ENCODE data around the gene HBEGF.

The HBEGF gene

GRCh38 chr5:140292212-140293036 is 54.0 kb downstream of the HBEGF start:
- Mint-ChIP-seq H3K4me3 (no peak overlapping the region), H3K27me3 (ENCODE audit: low read depth, poor library complexity) (no peaks in the 10 kb centered on the region), H3K27ac (no peak overlapping the region), H3K9me3 (no peaks in the 10 kb centered on the region), H3K36me3 (ENCODE audit: low read depth) (no peaks in the 10 kb centered on the region), H3K4me1 (peaks cover 24% of the 10 kb centered on the region)
- DNase-seq, result no peak
- TF ChIP-seq, protein P1, sequence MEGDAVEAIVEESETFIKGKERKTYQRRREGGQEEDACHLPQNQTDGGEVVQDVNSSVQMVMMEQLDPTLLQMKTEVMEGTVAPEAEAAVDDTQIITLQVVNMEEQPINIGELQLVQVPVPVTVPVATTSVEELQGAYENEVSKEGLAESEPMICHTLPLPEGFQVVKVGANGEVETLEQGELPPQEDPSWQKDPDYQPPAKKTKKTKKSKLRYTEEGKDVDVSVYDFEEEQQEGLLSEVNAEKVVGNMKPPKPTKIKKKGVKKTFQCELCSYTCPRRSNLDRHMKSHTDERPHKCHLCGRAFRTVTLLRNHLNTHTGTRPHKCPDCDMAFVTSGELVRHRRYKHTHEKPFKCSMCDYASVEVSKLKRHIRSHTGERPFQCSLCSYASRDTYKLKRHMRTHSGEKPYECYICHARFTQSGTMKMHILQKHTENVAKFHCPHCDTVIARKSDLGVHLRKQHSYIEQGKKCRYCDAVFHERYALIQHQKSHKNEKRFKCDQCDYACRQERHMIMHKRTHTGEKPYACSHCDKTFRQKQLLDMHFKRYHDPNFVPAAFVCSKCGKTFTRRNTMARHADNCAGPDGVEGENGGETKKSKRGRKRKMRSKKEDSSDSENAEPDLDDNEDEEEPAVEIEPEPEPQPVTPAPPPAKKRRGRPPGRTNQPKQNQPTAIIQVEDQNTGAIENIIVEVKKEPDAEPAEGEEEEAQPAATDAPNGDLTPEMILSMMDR (IDR thresholded peaks at IDR 0.05), result no peak

DNA sequence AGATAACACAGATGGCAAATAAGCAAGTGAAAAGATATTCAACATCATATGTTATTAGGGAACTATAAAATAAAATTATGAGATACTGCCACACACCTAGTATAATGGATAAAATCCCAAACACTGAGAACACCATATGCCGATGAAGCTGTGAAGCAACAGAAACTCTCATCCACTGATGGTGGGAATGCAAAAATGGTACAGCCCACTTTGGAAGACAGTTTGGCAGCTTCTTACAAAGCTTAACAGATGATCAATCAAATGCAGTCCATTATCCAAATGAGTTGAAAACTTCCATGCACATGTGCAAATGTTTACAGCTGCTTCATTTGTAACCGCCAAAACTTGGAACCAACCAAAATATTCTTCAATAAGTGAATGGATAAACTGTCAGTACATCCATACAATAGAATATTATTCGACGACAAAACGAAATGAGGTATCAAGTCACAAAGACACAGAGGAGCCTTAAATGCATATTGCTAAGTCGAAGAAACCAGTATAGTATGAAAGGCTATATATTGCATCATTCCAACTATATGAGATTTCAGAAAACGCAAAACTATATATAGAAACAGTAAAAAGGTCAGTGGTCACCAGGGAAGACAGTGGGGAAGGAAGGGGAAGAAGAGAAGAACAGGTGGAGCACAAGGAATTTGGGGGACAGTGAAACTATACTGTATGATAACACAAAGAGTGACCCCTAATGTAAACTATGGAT is 58.4 kb downstream of the HBEGF start:
- no peaks in the 10 kb centered on the region for H3K9me3 Mint-ChIP-seq
- DNase-seq, result no peak
- no peak overlapping the region for H3K27ac Mint-ChIP-seq
- TF ChIP-seq, protein P1 (IDR thresholded peaks at IDR 0.05), result no peak
- H3K36me3 Mint-ChIP-seq (ENCODE audit: low read depth), result peaks cover 3% of the 10 kb centered on the region
- H3K4me3 Mint-ChIP-seq, result no peak overlapping the region
- H3K4me1 Mint-ChIP-seq, result peaks cover 8% of the 10 kb centered on the region
- H3K27me3 Mint-ChIP-seq (ENCODE audit: low read depth, poor library complexity), result no peaks in the 10 kb centered on the region

- DNase-seq, result no peak
- no peak overlapping the region for H3K4me3 Mint-ChIP-seq
- no peaks in the 10 kb centered on the region for H3K27me3 Mint-ChIP-seq (ENCODE audit: low read depth, poor library complexity)
- peaks cover 6% of the 10 kb centered on the region for H3K4me1 Mint-ChIP-seq
- H3K27ac Mint-ChIP-seq, result no peak overlapping the region
- H3K9me3 Mint-ChIP-seq, result no peaks in the 10 kb centered on the region
- peaks cover 4% of the 10 kb centered on the region for H3K36me3 Mint-ChIP-seq (ENCODE audit: low read depth)
- TF ChIP-seq, protein P1 (IDR thresholded peaks at IDR 0.05), result no peak
Measured at GRCh38 chr5:140286424-140286823, 60.0 kb downstream of the HBEGF start.

DNA sequence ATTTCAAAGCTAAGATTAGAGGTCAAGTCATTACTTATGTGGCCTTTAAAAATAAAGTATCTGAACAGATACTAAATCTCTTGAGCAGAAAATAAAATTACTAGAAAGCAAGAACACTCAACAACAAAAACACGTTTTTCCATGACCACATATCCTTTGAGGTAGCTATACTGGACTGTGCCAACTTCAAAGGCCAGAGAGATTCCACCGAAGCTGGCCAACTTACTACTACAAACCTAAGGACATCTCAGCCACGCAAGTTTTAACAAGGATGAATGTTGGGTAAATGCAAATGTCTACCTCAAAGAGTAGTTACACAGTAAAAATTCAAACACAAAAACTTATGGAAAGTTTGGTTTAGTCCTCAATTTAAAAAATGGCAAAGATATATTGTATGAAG is 62.4 kb downstream of the HBEGF start:
- DNase-seq, result no peak
- TF ChIP-seq, protein P1 (IDR thresholded peaks at IDR 0.05), result no peak
- Mint-ChIP-seq H3K27ac (no peak overlapping the region), H3K4me1 (no peaks in the 10 kb centered on the region), H3K27me3 (ENCODE audit: low read depth, poor library complexity) (no peaks in the 10 kb centered on the region), H3K9me3 (no peaks in the 10 kb centered on the region), H3K4me3 (no peak overlapping the region), H3K36me3 (ENCODE audit: low read depth) (peaks cover 21% of the 10 kb centered on the region)

Measured in nephron progenitor cell (in vitro differentiated cells).